Mammary epithelial cell (primary cell): ENCODE measurements around the gene XRCC5.

Experiments used
- CTCF ChIP-seq, 2 donors: IDR thresholded peaks in 1 of 2; conservative IDR thresholded peaks in 1 of 2; 2 replicates each; pipeline ENCODE4 v1.5.1; 2011 to 2012; ENCODE audit warnings: inconsistent platforms in 2 of 2, low read length in 2 of 2, mild to moderate bottlenecking in 2 of 2, control low read depth in 1 of 2, low read depth in 1 of 2; ENCODE audit not compliant: insufficient read depth in 1 of 2; ENCODE audit errors: extremely low read depth in 1 of 2
- EZH2 ChIP-seq: IDR thresholded peaks from 2 replicates; pipeline ENCODE4 v1.6.1; 2012; ENCODE audit warnings: low read length, inconsistent platforms, borderline replicate concordance

GRCh38 chr2:216117561-216118340 lies 8.6 kb downstream of the XRCC5 start:
- TF ChIP-seq CTCF (conservative IDR thresholded peaks at IDR 0.05 in 1 of 2, IDR thresholded peaks at IDR 0.05 in 1 of 2; ENCODE audit: extremely low read depth in 1 of 2, insufficient read depth in 1 of 2, low read depth in 1 of 2, low read length in 2 of 2) = no peak
- no peak for TF ChIP-seq EZH2
